Measurements from ENCODE around the gene FITM1. TPM values are rescaled to one million over a fixed set of nuclear protein-coding genes. Genes with fewer than 3 reads are reported as not detected.

Gene FITM1
- total RNA-seq, 1 donor from 2014 or later: 0.59 TPM

DNA sequence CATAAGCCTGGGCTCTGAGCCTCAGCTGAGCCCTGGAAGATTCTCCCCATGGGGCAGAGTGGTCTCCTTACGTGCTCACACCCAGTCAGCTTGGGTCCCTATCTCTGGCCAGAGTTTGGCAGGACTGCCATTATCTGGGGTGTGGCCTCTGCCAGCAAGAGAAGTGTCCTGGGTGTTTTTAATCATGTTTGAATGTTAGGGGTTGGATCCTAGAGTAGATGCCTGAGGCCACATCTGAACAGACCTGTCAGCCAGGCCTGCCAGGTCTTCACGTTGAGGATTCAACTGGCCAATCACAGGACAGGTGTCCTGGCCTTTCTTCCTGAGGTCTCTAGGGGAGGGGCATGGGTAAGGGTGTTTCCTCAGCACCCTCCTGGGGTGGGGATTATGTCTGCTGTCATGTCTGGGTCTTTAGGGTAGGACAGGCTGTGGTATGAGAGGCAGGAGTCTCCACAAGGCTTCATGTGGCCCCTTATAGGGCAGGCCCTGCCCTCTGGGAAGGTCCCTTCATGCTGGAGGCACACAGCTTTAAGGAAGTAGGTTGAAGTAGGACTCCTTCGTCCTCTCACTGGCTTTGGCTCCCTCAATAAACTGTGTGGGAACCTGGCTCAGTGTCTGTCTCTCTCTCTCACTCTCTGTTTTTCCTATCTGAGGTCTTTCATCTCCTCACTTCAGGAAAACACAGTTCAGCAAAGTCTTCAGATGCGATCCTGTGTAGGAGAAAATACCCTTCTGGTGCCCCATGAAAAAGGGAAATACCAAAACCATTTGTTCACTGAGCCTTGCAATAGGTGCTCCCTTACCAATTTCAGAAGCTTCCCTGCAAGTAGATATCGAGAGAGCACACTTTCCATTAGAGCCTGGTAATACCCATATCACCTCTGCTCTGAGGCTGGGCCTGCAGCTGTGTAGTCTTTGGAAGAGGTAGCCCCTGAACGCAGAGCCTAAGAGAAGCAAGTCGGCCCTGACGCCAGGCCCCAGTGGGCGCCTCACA, 6.7 kb upstream of the FITM1 start:
- H3K36me3 Mint-ChIP-seq (ENCODE audit: low read depth, unreplicated experiment): peaks cover 32% of the 10 kb centered on the region
- no peaks in the 10 kb centered on the region for H3K9me3 Mint-ChIP-seq (ENCODE audit: unreplicated experiment)
- no peak for DNase-seq (ENCODE audit: low spot score)
- H3K4me1 Mint-ChIP-seq (ENCODE audit: unreplicated experiment): no peaks in the 10 kb centered on the region
- H3K27me3 Mint-ChIP-seq (ENCODE audit: unreplicated experiment): no peaks in the 10 kb centered on the region
- no peak overlapping the region for H3K27ac Mint-ChIP-seq (ENCODE audit: unreplicated experiment)
- H3K4me3 Mint-ChIP-seq (ENCODE audit: unreplicated experiment): no peak overlapping the region
- TF ChIP-seq, protein P1, sequence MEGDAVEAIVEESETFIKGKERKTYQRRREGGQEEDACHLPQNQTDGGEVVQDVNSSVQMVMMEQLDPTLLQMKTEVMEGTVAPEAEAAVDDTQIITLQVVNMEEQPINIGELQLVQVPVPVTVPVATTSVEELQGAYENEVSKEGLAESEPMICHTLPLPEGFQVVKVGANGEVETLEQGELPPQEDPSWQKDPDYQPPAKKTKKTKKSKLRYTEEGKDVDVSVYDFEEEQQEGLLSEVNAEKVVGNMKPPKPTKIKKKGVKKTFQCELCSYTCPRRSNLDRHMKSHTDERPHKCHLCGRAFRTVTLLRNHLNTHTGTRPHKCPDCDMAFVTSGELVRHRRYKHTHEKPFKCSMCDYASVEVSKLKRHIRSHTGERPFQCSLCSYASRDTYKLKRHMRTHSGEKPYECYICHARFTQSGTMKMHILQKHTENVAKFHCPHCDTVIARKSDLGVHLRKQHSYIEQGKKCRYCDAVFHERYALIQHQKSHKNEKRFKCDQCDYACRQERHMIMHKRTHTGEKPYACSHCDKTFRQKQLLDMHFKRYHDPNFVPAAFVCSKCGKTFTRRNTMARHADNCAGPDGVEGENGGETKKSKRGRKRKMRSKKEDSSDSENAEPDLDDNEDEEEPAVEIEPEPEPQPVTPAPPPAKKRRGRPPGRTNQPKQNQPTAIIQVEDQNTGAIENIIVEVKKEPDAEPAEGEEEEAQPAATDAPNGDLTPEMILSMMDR (IDR thresholded peaks at IDR 0.05; ENCODE audit: unreplicated experiment): no peak

DNA sequence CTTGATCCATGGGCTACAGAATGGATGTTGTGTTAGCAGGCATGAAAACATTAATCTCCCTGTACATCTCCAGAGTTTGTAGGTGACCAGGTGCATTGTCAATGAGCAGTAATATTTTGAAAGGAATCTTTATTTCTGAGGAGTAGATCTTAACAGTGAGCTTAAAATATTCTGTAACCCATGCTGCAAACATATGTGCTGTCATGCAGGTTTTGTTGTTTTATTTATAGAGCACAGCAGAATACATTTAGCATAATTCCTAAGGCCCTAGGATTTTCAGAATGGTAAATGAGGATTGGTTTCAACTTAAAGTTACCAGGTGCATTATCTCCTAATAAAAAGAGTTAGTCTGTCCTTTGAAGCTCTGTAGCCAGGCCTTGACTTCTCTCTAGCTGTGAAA, 3.5 kb upstream of the FITM1 start:
- peaks cover 9% of the 10 kb centered on the region for H3K4me1 Mint-ChIP-seq (ENCODE audit: unreplicated experiment)
- peaks cover 14% of the 10 kb centered on the region for H3K36me3 Mint-ChIP-seq (ENCODE audit: low read depth, unreplicated experiment)
- no peak for DNase-seq (ENCODE audit: low spot score)
- TF ChIP-seq, protein P1 (IDR thresholded peaks at IDR 0.05; ENCODE audit: unreplicated experiment): no peak
- H3K27ac Mint-ChIP-seq (ENCODE audit: unreplicated experiment): no peak overlapping the region
- H3K4me3 Mint-ChIP-seq (ENCODE audit: unreplicated experiment): no peak overlapping the region
- H3K27me3 Mint-ChIP-seq (ENCODE audit: unreplicated experiment): peaks cover 1% of the 10 kb centered on the region
- H3K9me3 Mint-ChIP-seq (ENCODE audit: unreplicated experiment): no peaks in the 10 kb centered on the region

DNA sequence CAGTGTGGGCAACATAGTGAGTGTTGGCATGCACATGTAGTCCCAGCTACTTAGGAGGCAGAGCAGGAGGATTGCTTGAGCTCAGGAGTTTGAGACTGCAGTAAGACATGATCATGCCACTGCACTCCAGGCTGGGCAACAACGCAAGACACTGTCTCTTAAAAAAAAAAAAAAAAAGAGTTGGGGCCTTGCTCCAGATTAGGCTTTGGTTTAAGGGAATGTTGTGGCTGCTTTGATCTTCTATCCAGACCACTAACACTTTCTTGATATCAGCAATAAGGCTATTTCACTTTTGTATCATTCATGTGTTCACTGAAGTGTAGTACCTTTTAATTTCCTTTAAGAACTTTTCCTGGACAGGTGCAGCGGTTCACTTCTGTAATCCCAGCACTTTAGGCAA, 2.8 kb upstream of the FITM1 start:
- peaks cover 15% of the 10 kb centered on the region for H3K4me1 Mint-ChIP-seq (ENCODE audit: unreplicated experiment)
- no peak for DNase-seq (ENCODE audit: low spot score)
- no peak overlapping the region for H3K4me3 Mint-ChIP-seq (ENCODE audit: unreplicated experiment)
- TF ChIP-seq, protein P1 (IDR thresholded peaks at IDR 0.05; ENCODE audit: unreplicated experiment): no peak
- no peaks in the 10 kb centered on the region for H3K9me3 Mint-ChIP-seq (ENCODE audit: unreplicated experiment)
- H3K27ac Mint-ChIP-seq (ENCODE audit: unreplicated experiment): no peak overlapping the region
- H3K27me3 Mint-ChIP-seq (ENCODE audit: unreplicated experiment): peaks cover 2% of the 10 kb centered on the region
- peaks cover 11% of the 10 kb centered on the region for H3K36me3 Mint-ChIP-seq (ENCODE audit: low read depth, unreplicated experiment)

DNA sequence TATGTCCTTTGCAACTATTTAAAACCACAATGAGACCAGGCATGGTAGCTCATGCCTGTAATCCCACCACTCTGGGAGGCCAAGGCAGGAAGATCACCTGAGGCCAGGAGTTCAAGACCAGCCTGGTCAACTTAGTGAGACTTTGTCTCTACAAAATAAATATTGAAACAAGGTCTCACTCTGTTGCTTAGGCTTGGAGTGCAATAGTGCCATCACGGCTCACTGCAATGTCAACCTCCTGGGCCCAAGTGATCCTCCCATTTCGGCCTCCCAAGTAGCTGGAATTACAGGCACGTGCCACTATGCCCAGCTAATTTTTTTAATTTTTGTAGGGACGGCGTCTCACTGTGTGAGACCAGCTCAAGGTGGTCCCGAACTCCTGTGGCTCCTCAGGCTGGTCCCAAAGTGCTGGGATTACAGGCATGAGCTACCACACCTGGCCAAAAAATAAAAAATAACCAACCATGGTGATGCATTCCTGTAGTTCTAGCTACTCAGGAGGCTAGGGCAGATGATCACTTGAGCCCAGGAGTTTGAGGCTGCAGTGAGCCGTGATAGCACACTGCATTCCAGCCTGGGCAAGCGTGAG, 955 bp upstream of the FITM1 start:
- no peak overlapping the region for H3K27ac Mint-ChIP-seq (ENCODE audit: unreplicated experiment)
- TF ChIP-seq, protein P1 (IDR thresholded peaks at IDR 0.05; ENCODE audit: unreplicated experiment): no peak
- peaks cover 19% of the 10 kb centered on the region for H3K4me1 Mint-ChIP-seq (ENCODE audit: unreplicated experiment)
- DNase-seq (ENCODE audit: low spot score): no peak
- peaks cover 5% of the 10 kb centered on the region for H3K27me3 Mint-ChIP-seq (ENCODE audit: unreplicated experiment)
- H3K9me3 Mint-ChIP-seq (ENCODE audit: unreplicated experiment): no peaks in the 10 kb centered on the region
- no peak overlapping the region for H3K4me3 Mint-ChIP-seq (ENCODE audit: unreplicated experiment)
- no peaks in the 10 kb centered on the region for H3K36me3 Mint-ChIP-seq (ENCODE audit: low read depth, unreplicated experiment)

Data from endothelial cell (in vitro differentiated cells).